Heart left ventricle (tissue), 13 donors: ENCODE results near the gene DYTN.

Source experiments
- CTCF ChIP-seq, 12 donors: fragments of 200-600 bp; sonication (generic) in 4 of 12; IDR thresholded peaks; one replicate each; pipeline versions ENCODE4 v1.5.0 to v1.8.0; 2018 to 2022; ENCODE audit warnings: antibody characterized with exemption in 12 of 12, mild to moderate bottlenecking in 5 of 12
- POLR2A ChIP-seq, 2 donors: fragments of 450-650 bp; IDR thresholded peaks; one replicate each; pipeline ENCODE4 v1.6.1; 2017; ENCODE audit warnings: antibody characterized with exemption in 2 of 2, mild to moderate bottlenecking in 2 of 2, moderate library complexity in 2 of 2
- donor health status: ischemic (EF 13 %, LVEDD 7.1; RV severe dilation, severe dysfunction).
- donor health status: DM: no; HTN: yes; CAD: no.
- donor health status: DM: no; HTN: no; CAD: no.
- donor health status: ischemic (EF 25% LVEDD 6.9; RV normal size, moderate dysfunction).
- donor health status: ischemic (EF 25% LVEDD 5.7; RV mildly dilated, moderate dysfunction).
- donor health status: ischemic (EF 35%, LVEDD 5.7; RV mildly dilated, moderate dysfunction).
- donor health status: nonischemic (EF 11% LVEDD 7.7; RV severe dilation, severe dysfunction).
- donor health status: DM: yes; HTN: yes; CAD: no.
- donor health status: PGD.
- donor health status: ischemic (EF 29% LVEDD 5.4; RV normal size, mild dysfunction).
- donor health status: nonischemic (EF 23%, LVEDD 6.1; RV moderate dilation, normal function).

GRCh38 chr2:206708286-206708685, 9.9 kb downstream of the DYTN start:
- TF ChIP-seq CTCF (IDR thresholded peaks at IDR 0.05) (no peak), POLR2A (IDR thresholded peaks at IDR 0.05) (no peak)
